GM21526 (cell line): Measurements from ENCODE around the gene HUNK.
"Not testable (repeated sequence)": the region's sequence is repeated elsewhere in the genome, so short reads cannot be mapped to it uniquely, and the experiment has no call there.

Source experiments
- ATAC-seq: cut with Tn5 transposase; IDR thresholded peaks from one replicate; pipeline ENCODE4 v1.9.1; 2021; ENCODE audit warnings: moderate library complexity; ENCODE audit not compliant: unreplicated experiment, low FRiP score

HUNK gene

DNA sequence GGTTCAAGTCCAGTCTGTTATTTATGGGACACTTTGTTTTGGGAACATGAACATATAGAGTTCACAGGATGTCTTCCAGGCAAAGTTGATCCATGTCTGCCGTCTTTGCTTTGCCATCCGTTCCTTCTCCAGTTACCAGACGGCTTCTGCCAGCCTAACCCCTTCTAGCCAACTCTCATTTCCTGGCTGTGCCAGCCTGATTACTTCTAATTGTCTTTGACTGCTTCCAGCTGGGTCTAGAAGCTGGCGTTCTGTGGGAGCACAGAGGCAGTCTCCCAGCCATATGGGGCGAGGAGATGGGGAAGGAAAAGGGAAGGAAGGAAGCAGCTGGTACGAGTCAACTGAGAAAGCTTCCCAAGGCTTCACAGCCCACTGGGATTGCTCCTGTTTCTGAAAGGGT, 3.1 kb upstream of the HUNK start:
- no peak for ATAC-seq

DNA sequence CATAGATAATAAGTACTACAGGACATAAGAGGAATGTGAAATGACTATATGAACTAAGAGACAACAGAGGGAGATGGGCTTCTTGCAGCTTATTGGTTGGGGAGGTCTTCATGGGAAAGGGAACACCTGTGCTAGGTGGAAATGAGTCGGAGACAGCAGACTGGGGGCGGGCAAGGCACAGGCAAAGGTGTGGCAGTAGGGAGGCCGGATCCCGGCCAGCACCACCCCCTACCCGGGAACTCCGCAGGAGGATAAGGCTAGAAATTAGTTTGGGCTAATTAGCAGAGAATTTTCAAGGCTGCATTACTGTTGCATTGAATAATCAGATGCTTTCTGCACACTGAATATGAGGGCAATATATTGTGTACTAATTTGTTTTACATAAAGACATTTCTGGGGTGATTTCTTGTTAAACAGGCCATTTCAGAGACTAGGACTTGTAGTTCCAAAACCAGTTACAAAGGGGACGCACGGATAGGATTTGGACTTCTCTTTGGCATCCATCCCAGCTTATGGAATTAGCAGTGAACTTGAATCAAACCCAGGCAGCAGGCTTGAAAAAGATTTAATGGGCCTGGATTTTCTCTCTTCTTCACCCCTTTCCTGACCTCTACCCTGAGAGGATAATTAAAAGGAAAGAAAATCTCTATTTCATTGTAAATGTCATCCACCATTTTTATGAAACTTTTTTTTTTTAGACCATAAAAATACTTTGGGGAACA, 2.2 kb upstream of the HUNK start:
- no peak for ATAC-seq

DNA sequence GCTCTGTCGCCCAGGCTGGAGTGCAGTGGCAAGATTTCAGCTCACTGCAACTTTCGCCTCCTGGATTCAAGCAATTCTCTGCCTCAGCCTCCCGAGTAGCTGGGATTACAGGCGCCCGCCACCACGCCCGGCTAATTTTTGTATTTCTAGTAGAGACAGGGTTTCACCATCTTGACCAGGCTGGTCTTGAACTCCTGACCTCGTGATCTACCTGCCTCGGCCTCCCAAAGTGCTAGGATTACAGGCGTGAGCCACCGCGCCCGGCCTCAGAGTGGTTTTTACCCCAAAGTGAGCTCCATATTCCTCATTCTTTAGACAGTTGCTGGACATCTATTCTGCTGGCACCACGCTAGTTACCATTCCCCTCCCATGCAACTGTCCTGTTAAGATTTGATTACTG, 1.4 kb upstream of the HUNK start:
- ATAC-seq, result not testable (repeated sequence)

DNA sequence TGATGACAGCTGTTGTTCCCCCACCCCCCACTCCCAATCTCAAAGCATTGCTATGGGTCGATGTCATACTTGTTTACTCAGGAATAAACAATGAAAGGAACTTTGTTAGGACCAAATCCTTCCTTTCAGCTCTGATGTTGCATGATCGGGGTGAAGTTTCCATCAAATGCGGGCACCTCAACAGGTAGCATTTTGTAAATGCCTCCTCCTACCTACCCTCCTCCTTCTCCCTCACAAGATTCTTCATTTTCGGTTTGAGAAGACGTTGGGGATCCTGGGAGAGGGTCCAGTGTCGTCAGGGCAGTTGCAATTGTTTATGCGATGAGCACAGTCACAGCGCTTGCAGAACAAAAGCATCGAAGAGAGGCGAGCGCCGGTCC, 758 bp upstream of the HUNK start:
- ATAC-seq, result no peak

DNA sequence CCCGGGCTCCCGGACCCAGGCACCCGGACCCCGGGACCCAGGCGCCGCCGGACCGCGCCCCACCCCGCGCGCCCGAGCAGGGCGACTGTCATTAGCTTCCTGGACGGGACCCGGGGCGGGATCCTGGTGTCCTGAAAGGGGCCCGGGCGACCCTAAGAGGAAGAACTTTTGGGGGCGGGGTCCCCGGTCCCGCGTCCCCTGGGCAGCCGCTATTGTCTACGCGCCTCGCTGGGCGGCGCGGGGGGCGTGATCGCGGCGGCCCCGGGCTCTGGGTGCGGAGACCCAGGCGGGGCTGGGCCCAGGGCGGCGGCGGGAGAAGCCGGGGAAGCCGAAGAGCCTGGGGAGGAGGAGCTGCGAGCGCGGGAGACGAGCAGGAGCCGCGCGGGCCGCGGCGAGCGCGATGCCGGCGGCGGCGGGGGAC, 465 bp downstream of the HUNK start:
- ATAC-seq, result no peak

DNA sequence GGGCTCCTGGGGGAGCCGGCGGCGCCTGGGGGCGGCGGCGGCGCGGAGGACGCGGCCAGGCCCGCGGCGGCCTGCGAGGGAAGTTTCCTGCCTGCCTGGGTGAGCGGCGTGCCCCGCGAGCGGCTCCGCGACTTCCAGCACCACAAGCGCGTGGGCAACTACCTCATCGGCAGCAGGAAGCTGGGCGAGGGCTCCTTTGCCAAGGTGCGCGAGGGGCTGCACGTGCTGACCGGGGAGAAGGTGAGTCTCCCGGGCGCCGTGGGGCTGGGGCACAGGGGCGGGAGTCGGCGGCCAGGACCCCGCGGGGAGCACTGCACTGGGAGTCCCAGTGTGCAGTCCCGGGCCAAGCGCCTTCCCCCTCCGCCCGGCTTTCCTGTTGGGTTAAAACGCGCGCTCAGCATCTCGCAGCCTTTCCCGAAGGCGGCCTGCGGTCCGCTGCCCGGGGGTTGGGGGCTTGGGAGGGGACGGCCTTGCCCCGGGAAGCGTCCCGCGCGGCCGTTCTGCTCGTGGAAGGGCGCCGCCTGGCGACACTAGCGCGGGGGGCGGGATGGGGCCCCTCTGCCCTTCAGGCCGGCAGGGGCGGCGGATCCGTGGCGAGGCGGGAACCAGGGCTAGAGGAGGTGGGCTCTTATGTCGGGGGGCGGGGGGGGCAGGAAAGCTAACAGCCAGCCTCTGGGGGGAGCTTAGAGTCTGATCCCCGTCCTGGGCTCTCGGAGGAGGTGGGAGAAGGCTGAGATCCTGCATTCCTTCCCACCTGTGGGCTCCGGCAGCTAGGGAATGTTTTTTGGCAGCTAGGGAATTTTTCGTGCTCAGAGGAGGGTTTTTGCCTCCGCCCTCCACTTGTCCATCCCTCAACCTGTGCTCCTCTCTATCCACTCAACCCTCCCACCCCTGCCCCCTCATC, 1.1 kb downstream of the HUNK start:
- no peak for ATAC-seq

DNA sequence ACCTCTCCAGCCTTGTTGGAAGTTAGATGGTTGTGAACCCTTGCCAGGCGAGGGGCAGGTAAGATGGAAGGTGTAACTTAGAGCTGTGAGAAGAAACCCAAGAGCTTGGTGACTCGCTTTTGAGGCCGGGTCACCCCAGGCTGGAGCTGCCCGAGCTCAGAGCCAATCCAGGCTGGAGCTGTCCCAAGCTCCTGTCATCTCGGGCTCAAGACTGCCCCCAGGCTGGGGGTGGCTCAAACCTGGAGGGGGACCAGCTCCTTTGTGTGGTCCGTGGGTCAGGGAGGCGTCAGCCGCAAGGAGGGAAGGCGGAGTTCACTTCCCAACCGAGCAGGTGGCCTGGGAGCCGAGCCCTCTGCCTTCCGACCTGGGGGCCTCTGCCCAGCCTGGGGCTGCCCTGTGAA, 2.0 kb downstream of the HUNK start:
- no peak for ATAC-seq

DNA sequence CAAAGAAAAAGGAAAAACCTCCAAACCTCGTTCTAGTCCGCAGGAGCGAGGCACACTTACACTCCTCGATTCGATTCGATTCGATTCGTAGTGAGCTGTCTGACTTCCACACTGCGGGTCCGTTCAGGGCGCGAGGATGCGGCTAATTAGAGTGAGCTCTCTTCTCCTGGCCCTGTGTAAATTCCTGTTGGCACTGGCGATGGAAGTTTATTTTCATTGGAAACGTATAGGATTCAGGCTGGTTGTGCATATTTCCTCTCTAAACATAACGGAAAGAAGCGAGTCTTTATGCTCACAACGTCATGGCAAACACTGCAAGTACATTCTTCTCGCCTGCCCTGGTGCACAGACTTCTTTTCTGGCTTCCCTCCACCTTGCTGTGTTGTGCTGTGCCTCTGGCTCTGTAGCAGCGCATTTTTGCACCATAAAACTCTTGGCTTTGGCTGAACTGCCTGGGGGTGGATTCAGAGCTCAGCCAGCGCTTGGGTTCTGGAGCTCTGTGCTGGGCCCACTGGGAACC, 2.7 kb downstream of the HUNK start:
- no peak for ATAC-seq

DNA sequence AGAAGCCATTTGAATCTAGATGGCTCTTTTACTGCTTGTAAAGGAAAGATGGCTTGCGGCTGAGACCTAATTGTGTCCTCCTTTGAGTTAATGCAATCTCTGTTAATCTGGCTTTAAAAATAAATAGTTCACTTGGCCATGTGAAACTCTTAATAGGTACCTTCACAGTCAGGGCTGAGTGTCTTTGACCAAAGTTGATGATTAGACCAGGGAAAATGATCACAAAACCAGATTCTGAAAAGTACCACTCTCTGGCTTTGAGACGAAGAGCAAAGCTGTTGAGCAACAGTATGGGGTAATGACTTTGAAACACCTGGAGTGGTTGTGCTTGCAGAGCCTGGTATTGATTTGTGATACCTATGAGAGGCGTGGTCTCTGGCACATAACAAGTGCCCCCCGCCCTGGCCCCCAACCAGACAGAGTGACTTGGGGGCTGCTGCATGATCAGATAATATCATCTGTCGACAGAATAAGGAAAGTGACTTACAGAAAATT, 4.7 kb downstream of the HUNK start:
- no peak for ATAC-seq

DNA sequence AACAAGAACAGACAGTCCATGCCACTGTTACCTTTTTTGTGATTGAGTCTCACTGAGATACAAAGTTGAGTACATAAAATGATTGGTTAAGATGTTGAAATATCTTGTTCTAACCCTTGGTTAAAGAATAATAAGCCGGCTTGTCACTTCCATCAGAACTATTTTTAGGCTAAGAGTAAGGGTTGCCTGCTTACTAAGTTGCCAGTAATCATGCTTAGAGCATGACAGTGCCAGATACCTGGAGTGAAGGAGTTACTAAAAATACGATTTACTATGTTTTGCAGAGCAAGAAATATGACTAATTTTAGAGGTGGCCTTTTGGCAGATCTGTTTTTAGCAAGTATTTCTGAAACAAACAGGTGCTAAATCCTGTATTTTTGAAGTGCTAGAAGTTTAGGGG, 6.0 kb downstream of the HUNK start:
- ATAC-seq, result no peak

DNA sequence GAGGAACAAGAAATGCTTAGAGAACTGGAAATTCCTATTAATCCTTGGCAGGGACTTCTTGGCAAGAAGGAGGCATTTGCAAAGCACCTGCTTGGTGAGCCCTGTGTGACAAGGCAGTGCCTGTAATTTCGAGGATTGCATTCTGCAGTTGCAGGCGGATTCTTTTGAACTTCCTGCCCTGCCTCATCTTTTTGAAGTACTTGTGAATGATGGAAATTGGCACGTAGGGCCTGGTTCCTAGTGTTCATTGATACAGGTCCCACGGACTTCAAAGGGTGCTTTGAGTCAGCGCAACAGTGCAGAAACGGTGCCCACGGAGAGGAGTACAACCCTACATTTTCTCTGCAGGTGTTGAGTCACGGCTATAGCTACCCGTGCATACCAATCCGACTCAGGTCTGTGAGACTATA, 6.4 kb downstream of the HUNK start:
- no peak for ATAC-seq

DNA sequence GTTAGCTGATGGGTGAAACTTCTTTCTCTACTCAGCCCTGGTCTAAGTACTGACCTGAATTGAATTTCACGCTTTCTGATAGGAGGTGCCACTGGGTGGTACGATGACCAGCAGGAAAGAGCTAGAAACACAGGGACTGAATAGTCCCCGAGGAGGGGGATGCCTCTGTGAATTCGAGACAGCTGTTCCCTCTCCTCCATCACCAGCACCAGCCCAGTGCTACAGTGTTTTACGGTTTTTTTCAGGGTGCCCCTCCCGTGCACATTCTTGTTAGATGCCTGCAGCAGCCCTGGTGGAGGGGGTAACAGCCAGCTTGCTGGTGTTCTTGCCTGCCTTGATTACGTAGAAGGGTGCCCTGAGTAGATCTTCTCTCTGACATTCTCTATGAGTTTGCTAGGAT, 7.1 kb downstream of the HUNK start:
- ATAC-seq, result no peak

DNA sequence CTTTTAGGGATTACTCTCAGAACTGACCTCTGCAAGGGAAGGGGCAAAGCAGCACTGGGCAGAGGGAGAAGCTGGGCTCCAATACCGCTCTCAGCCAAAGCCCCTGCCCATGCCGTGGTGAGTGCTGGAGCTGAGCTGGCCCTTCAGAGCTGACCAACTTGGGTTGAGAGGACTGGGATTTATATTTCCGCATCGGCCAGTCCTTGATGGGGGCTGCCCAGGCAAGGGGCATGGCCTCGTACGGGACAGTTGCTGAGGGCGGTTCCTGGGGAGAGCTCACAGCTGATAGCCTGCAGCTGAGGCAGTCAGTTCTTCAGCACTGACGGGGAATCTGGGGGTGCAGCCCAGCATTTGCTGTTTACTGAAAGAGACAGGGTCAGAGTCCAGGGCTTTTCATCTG, 8.0 kb downstream of the HUNK start:
- no peak for ATAC-seq

DNA sequence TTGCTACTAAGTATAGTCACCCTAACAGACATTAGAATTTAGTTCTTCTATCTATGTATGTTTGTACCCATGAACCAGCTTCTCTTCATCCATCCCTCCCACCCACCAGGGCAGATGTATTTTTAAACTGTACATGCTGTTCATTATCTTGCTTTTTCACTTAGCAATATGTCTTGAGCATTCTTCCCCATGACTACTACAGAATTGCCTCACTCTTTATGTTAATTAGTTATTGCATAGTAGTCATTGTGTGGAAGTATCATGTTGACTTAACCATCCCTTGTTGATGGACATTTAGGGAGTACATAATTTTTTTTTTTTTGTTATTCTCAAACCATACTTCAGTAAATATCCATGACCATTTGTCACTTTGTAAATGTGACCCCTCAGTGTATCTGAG, 9.9 kb downstream of the HUNK start:
- no peak for ATAC-seq

DNA sequence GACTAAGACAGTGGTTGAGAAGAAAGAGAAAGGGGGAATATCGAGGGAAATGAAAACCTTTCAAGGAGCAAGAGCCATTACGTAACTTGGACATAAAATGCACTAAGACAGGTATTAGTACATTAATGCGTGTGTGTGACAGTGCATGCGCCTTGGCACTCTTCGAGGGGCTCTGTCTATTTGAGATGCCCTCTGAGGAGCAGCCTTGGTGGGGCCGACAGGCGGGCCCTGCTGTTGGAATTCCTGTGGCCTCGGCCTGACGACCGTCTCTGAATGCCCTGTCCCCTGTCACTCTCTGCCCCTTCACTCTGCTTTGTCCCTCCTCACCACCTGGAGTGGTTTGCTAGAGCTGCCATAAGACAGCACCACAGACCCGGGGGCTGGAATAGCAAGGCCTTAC, 12.3 kb downstream of the HUNK start:
- ATAC-seq, result no peak

DNA sequence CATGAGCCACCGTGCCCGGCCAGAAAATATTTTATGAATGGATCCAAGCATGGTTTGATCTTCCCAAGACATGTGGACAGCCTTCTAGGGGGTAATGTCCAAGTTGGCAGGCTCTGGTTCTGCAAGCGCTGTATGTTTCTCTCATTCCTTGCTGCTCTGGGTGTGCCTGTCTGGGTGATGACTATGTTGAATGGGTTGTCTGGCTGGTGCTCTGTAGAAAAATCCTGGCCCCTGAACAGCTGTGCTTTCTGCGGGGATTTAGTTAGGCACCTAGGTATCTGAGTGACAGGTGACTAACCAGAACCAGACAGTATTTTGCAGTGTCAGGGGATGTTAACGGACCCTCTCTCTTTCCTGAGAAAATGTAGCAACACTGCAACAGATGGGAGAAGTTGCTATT, 14.1 kb downstream of the HUNK start:
- no peak for ATAC-seq

DNA sequence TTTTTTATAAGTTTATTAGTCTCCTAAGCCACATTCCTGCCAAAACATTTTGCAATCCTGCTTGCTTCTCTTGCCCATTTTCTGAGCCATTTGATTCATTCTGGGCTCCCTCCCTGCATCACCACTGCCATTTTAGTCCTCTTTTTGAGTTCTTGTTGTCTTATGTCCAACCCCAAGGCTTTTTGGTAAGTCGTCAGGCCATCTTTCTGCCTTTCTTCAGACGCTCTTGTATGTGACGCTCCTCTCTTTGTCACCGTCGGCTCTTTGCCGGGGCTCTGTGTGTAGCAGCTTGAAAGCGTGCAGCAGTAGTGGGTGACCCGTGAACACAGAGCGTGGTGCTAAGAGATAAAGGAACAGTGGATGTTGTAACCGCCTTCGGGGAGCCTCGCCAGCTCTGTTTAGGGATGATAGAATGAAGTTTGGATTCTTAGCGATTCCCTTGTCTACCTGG, 14.6 kb downstream of the HUNK start:
- no peak for ATAC-seq

DNA sequence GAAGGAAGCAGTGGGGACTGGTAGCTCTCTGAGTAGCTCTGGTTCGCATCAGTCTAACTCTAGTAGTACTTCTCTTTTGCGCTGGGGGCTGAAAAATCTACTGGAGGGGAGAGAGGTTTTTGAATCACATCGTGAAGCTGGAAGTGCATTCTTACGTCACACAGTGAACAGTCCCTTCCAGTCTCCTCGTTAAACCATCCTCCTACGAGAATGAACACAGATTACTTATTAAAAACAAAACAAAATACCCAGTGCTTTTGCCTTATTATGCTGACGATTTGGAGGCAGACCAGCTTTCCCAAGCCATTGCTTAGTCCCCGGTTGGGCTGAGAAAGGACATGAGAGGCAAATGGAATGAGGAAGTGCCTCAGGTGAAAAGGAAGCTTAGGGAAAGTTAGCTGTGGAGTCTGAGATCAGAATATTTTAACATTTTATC, 16.1 kb downstream of the HUNK start:
- ATAC-seq, result no peak

DNA sequence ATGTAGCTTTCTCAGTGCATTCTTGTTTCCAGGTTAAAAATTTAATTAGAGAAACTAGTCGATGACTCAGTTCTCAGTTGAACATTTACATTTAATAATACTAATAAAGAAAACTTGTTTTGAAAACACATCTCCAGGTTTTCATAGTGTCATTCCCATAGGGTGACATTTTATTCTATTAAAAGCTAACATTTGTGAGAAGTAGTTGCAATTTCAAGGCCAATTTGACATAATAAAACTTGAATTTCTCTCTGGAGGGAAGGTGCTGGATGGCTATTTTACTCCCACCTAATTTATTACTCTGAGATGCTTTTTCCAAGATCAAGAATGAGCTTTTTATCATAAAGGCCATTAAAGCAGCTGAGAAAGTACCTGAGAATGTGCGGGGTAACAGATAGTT, 16.6 kb downstream of the HUNK start:
- ATAC-seq, result no peak

DNA sequence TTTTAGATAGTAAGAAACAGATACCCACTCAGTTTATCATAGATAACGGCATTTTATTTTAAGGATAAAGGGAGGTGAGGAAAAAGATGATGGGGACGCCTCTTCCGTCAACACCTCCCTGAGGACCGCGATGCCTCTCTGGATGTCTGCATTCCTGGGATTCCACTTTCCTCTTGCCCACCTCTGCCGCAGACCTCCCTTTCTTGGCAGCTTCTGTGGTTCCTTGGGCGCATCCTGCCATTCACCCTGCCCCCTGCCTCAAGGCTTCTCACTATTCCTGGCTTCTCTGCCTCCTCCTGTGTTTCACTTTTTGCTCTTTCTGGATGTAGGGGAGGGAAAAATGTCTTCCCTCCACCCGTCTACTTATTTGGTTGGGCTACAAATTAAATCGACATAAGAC, 19.9 kb downstream of the HUNK start:
- no peak for ATAC-seq

DNA sequence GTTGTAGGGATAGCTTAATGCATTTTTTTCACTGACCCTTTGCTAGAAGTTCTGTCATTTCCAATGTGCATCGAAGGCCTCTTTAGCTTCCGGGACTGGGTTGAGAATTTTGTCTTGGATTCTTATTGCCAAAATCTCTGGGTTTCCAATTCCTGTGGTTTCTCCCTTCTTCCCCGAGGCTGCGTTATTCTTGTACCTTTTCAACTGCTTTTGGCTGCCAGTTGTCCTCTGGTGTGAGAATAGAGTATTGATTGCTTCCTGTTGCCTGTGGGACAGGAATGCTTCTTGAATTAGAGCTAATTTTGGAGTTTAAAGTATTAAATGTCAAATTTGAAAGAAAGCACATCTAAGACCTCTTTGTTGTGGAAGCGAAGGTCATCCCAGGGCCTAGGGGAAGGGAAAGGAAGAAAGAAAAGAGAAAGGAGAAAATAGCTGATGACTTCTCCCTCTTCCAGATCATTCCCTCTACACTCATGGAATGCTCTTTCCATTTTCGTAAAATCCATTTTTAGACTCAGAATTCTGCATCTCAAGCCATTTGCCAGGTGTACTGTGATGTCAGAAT, 21.1 kb downstream of the HUNK start:
- no peak for ATAC-seq
